GM19240 (cell line): ENCODE results near the gene STING1.
"Not testable (repeated sequence)": the region's sequence is repeated elsewhere in the genome, so short reads cannot be mapped to it uniquely, and the experiment has no call there.

ENCODE experiments used
- DNase-seq: peaks from one replicate; pipeline ENCODE4 v3.0.0; 2011; ENCODE audit warnings: low spot score; ENCODE audit not compliant: insufficient read length

The STING1 gene

GRCh38 chr5:139440416-139440815 is 42.1 kb downstream of the STING1 start:
- not testable (repeated sequence) for DNase-seq

- DNase-seq = peak; percentile 75
These were observed 43.3 kb downstream of the STING1 start, which contains the start of gene DNAJC18 for GRCh38 chr5:139439013-139439903. DNAJC18 (minus strand) TSS chr5:139439525; CDS start chr5:139439445, 80 bp downstream.

GRCh38 chr5:139438707-139439012 is 43.9 kb downstream of the STING1 start:
- no peak for DNase-seq

GRCh38 chr5:139435676-139436075 is 46.9 kb downstream of the STING1 start:
- no peak for DNase-seq

- DNase-seq = no peak
These were observed 50.9 kb downstream of the STING1 start for GRCh38 chr5:139431706-139432105.

- no peak for DNase-seq
These were observed 52.5 kb downstream of the STING1 start for GRCh38 chr5:139430015-139430414.

GRCh38 chr5:139426203-139426885 is 56.2 kb downstream of the STING1 start:
- no peak for DNase-seq
